ENCODE results near the gene MCM3AP. TPM values are rescaled to one million over a fixed set of nuclear protein-coding genes. Genes with fewer than 3 reads are reported as not detected.

The MCM3AP gene
- total RNA-seq, 4 donors from 2014 or later = 58.6 to 89.2 (median 81.9) TPM

- Histone ChIP-seq H3K4me1 (peaks cover 0 to 11% (median 1%) of the 10 kb centered on the region in 4 donors), H3K27me3 (no peaks in the 10 kb centered on the region), H3K36me3 (peaks cover 47 to 96% (median 89%) of the 10 kb centered on the region in 4 donors), H3K27ac (replicated peaks in 1 of 4) (no peak overlapping the region), H3K9me3 (no peaks in the 10 kb centered on the region), H3K4me3 (no peak overlapping the region)
- 89% methylated on average over 22 of the region's 22 CpGs for WGBS
- no peak for DNase-seq (ENCODE audit: extremely low spot score)
- intact Hi-C loops (cut with DNase I) = no loop called here
- TF ChIP-seq CTCF (IDR thresholded peaks at IDR 0.05) (no peak), POLR2AphosphoS5 (IDR thresholded peaks at IDR 0.05) (no peak), POLR2A (IDR thresholded peaks at IDR 0.05; ENCODE audit: low read depth) (no peak), EP300 (IDR thresholded peaks at IDR 0.05) (no peak)
Measured at GRCh38 chr21:46217511-46218196, 67.8 kb downstream of the MCM3AP start.

- Histone ChIP-seq H3K27me3 (no peaks in the 10 kb centered on the region), H3K9me3 (no peaks in the 10 kb centered on the region), H3K27ac (replicated peaks in 1 of 4) (no peak overlapping the region), H3K4me1 (peaks cover 0 to 6% (median 0%) of the 10 kb centered on the region in 4 donors), H3K4me3 (no peak overlapping the region), H3K36me3 (peaks cover 38 to 96% (median 89%) of the 10 kb centered on the region in 4 donors)
- no peak for DNase-seq (ENCODE audit: extremely low spot score)
- WGBS = 87% methylated on average over 8 of the region's 16 CpGs
- TF ChIP-seq CTCF (IDR thresholded peaks at IDR 0.05) (no peak), POLR2AphosphoS5 (IDR thresholded peaks at IDR 0.05) (no peak), EP300 (IDR thresholded peaks at IDR 0.05) (no peak), POLR2A (IDR thresholded peaks at IDR 0.05; ENCODE audit: low read depth) (no peak)
- intact Hi-C loops (cut with DNase I) = no loop called here
Measured at GRCh38 chr21:46216132-46216747, 69.2 kb downstream of the MCM3AP start.

- Histone ChIP-seq H3K27ac (replicated peaks in 1 of 4) (no peak overlapping the region), H3K4me3 (no peak overlapping the region), H3K4me1 (peaks cover 0 to 6% (median 0%) of the 10 kb centered on the region in 4 donors), H3K36me3 (peaks cover 31 to 96% (median 89%) of the 10 kb centered on the region in 4 donors), H3K27me3 (no peaks in the 10 kb centered on the region), H3K9me3 (no peaks in the 10 kb centered on the region)
- no peak for TF ChIP-seq EP300 (IDR thresholded peaks at IDR 0.05)
- no peak for TF ChIP-seq CTCF (IDR thresholded peaks at IDR 0.05)
- no peak for TF ChIP-seq POLR2A (IDR thresholded peaks at IDR 0.05; ENCODE audit: low read depth)
- TF ChIP-seq POLR2AphosphoS5 (IDR thresholded peaks at IDR 0.05) = no peak
- intact Hi-C loops (cut with DNase I) = no loop called here
- 87% methylated on average over 4 of the region's 20 CpGs for WGBS
- DNase-seq (ENCODE audit: extremely low spot score) = no peak
Measured at GRCh38 chr21:46215436-46216131, 69.8 kb downstream of the MCM3AP start.

- Histone ChIP-seq H3K9me3 (no peaks in the 10 kb centered on the region), H3K27me3 (no peaks in the 10 kb centered on the region), H3K27ac (replicated peaks in 1 of 4) (no peak overlapping the region), H3K36me3 (peaks cover 23 to 96% (median 88%) of the 10 kb centered on the region in 4 donors), H3K4me1 (peaks cover 0 to under 1% (median 0%) of the 10 kb centered on the region in 4 donors), H3K4me3 (no peak overlapping the region)
- TF ChIP-seq CTCF (IDR thresholded peaks at IDR 0.05) (no peak), POLR2AphosphoS5 (IDR thresholded peaks at IDR 0.05) (no peak), POLR2A (IDR thresholded peaks at IDR 0.05; ENCODE audit: low read depth) (no peak), EP300 (IDR thresholded peaks at IDR 0.05) (no peak)
- no peak for DNase-seq (ENCODE audit: extremely low spot score)
- intact Hi-C loops (cut with DNase I) = no loop called here
- 95% methylated on average over 24 of the region's 27 CpGs for WGBS
Measured at GRCh38 chr21:46214478-46215340, 70.7 kb downstream of the MCM3AP start.

All from esophagus muscularis mucosa (tissue), 4 donors.